Coronary artery (tissue), 2 donors: ENCODE results near the gene TGFB1I1.

Experiments used
- DNase-seq: peaks from one replicate; pipeline ENCODE4 v3.0.0-alpha.2; 2017; ENCODE audit warnings: low spot score
- H3K27ac ChIP-seq, 2 donors: fragments of 200-600 bp; sonication (generic); one replicate each; pipeline ENCODE4 v1.5.1; 2016 to 2019
- H3K4me3 ChIP-seq: fragments of 200-600 bp; sonication (generic); 2 replicates; pipeline ENCODE4 v1.5.1; 2016; ENCODE audit warnings: mild to moderate bottlenecking, moderate library complexity
- TF ChIP-seq, protein P1 (sequence below): fragments of 200-600 bp; sonication (generic); IDR thresholded peaks from one replicate; pipeline ENCODE4 v1.5.1; 2019; ENCODE audit warnings: antibody characterized with exemption

The TGFB1I1 gene

DNA sequence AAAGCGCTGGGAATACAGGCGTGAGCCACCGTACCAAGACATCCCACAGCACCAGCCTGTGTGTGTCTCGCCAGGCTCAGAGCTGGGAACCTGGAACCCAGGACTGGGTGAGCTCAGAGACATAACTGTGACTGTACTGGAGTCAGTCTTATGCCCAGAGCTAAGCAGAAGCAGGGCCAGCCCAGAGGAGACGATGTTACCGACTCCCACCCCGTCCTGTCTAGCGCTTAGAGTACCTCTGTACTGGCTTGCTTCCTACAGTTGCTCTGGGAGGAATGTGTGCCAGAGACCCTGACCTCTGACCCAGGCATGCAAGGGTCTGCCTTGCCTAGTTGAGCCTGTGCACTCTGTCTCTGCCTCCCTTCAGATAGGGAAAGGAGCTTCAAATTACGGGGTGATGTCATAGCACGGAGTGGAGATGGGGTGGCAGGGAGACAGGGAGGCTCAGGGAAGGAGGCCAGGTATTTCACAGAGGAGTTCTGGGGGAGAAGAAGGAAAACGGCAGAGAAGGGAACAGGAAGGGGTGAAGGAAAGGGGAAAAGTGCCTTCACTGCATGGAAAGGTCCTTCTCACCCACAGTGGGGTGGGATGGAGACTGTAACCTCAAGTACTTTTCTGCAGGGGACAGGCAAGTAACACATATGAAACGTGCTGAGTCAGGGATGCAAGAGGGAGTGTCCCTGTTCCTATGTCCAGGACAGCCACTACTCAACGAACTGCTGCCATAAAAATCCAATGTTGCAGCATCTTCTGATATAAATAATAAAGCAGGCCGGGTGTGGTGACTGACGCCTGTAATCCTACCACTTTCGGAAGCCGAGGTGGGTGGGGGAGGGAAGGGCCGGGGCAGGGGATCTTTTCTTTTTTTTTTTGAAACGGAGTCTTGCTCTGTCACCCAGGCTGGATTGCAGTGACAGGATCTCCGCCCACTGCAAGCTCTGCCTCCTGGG lies 18.4 kb upstream of the TGFB1I1 start:
- no peak for DNase-seq

GRCh38 chr16:31455601-31456314 lies 16.2 kb upstream of the TGFB1I1 start:
- TF ChIP-seq, protein P1, sequence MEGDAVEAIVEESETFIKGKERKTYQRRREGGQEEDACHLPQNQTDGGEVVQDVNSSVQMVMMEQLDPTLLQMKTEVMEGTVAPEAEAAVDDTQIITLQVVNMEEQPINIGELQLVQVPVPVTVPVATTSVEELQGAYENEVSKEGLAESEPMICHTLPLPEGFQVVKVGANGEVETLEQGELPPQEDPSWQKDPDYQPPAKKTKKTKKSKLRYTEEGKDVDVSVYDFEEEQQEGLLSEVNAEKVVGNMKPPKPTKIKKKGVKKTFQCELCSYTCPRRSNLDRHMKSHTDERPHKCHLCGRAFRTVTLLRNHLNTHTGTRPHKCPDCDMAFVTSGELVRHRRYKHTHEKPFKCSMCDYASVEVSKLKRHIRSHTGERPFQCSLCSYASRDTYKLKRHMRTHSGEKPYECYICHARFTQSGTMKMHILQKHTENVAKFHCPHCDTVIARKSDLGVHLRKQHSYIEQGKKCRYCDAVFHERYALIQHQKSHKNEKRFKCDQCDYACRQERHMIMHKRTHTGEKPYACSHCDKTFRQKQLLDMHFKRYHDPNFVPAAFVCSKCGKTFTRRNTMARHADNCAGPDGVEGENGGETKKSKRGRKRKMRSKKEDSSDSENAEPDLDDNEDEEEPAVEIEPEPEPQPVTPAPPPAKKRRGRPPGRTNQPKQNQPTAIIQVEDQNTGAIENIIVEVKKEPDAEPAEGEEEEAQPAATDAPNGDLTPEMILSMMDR, result no peak
- no peak for DNase-seq
- Histone ChIP-seq H3K27ac (peak overlapping the region in 1 of 2 donors; percentile 2), H3K4me3 (no peak overlapping the region)

More for the DNA sequence above, 18.4 kb upstream of the TGFB1I1 start:
- TF ChIP-seq, protein P1, result no peak
- H3K27ac ChIP-seq, result peak overlapping the region; percentile 81 to 89
- peak overlapping the region; percentile 42 for H3K4me3 ChIP-seq

DNA sequence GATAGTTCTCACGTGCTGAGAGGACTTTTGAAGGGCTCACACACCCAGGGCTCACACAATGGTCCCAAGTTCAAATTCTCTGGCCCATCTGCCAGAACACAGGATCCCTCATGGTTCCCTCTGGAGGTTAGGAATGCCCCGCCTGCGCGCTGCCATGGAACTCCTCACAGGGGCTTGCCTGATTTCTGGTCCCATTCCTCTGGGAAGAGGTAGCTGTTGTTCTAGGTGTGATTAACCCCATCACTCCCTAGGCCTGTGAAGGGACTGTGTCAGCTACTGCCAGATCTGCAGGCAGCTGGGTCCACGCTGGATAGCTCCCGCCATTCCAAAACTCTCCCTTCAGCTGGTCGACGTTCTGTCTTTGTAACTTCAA lies 15.0 kb upstream of the TGFB1I1 start:
- H3K27ac ChIP-seq, result no peak overlapping the region
- TF ChIP-seq, protein P1, result no peak
- DNase-seq, result no peak
- peak overlapping the region; percentile 77 for H3K4me3 ChIP-seq

GRCh38 chr16:31458073-31458843 lies 13.7 kb upstream of the TGFB1I1 start:
- TF ChIP-seq, protein P1, result no peak
- H3K4me3 ChIP-seq, result peak overlapping the region; percentile 77
- H3K27ac ChIP-seq, result peak overlapping the region; percentile 90 to 98
- DNase-seq, result no peak

DNA sequence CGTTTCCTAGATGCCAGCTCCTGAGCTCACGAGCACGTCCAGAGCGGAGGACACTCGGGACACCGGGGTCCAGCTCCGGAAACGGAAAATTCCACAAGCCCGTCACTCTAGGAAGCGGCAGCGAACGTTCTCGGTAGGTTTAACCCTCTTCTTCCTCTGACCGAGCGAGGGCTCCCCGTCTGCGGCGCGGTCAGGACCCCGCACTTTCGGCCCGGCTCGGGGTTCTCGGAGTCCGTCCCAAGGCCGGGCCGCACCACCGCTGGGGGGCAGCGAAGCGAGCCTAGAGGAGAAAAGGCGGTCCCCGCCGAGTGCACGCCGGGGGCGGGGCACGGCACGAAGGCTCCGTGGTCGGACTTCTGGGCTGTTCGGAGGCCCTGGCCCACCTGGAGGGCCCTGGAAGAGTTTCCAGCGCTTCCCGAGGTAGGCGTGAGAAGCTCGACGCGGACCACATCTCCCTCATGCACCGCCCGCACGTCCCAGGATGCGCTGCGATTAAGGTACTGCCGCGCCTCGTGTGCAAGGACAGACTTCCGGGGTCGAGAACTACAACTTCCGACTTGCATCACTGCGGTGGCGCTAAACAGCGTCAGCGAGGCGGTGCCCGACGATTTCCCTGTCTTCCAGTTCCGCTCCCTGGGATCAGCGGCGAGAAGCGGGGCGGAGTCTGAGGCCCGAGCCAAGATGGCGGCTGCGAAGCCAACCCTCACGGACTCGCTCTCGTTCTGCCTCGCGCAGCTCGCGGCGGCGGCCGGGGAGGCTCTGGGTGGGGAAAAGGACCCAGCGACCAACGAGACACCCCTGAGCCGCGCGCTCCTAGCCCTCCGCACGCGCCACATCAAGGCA lies 12.9 kb upstream of the TGFB1I1 start, which contains the start of gene ARMC5:
Gene ARMC5, plus strand, starts transcription at position 658 of the 843 bp plus-strand sequence. Its CDS starts 24 bp downstream, at position 682.
- Histone ChIP-seq H3K27ac (peak within 1 kb of the TSS; percentile 90 to 98), H3K4me3 (peak within 1 kb of the TSS; percentile 77)
- TF ChIP-seq, protein P1, result peak; percentile 18
- DNase-seq, result peak; percentile 98
